HL-60/S4 (cell line): Measurements from ENCODE around the gene C19orf67.
"Not testable (repeated sequence)": the region's sequence is repeated elsewhere in the genome, so short reads cannot be mapped to it uniquely, and the experiment has no call there.

Experiments
- in situ Hi-C: fragments of 300-500 bp; cut with MboI; formaldehyde crosslinking; loops from 2 replicates; pipeline ENCODE4 v1.14.3; 2022; ENCODE audit warnings: low sequenced_read_pairs

The C19orf67 gene

GRCh38 chr19:14059093-14059480 lies 26.5 kb downstream of the C19orf67 start:
- in situ Hi-C loops, result loop anchor here (25.0 kb wide), 1 partner anchor 447 kb away; no protein-coding TSS in a partner anchor

GRCh38 chr19:14058182-14059092 lies 27.1 kb downstream of the C19orf67 start:
- in situ Hi-C loops, result loop anchor here (25.0 kb wide), 1 partner anchor 446 kb away; no protein-coding TSS in a partner anchor

GRCh38 chr19:14056741-14057356 lies 28.7 kb downstream of the C19orf67 start:
- in situ Hi-C loops, result loop anchor here (25.0 kb wide), 1 partner anchor 445 kb away; no protein-coding TSS in a partner anchor

GRCh38 chr19:14056069-14056666 lies 29.4 kb downstream of the C19orf67 start:
- in situ Hi-C loops, result loop anchor here (25.0 kb wide), 1 partner anchor 444 kb away; no protein-coding TSS in a partner anchor

GRCh38 chr19:14055396-14055795 lies 30.2 kb downstream of the C19orf67 start:
- in situ Hi-C loops, result loop anchor here (25.0 kb wide), 1 partner anchor 443 kb away; no protein-coding TSS in a partner anchor

- in situ Hi-C loops, result loop anchor here (25.0 kb wide), 1 partner anchor 442 kb away; no protein-coding TSS in a partner anchor
These were observed 30.9 kb downstream of the C19orf67 start for GRCh38 chr19:14054721-14055120.

- in situ Hi-C loops, result loop anchor here (25.0 kb wide), 1 partner anchor 442 kb away; no protein-coding TSS in a partner anchor
These were observed 31.5 kb downstream of the C19orf67 start for GRCh38 chr19:14054099-14054498.

- in situ Hi-C loops, result loop anchor here (25.0 kb wide), 1 partner anchor 441 kb away; no protein-coding TSS in a partner anchor
These were observed 32.1 kb downstream of the C19orf67 start for GRCh38 chr19:14053500-14053899.

GRCh38 chr19:14053032-14053431 lies 32.6 kb downstream of the C19orf67 start:
- in situ Hi-C loops, result loop anchor here (25.0 kb wide), 1 partner anchor 441 kb away; no protein-coding TSS in a partner anchor

- in situ Hi-C loops, result loop anchor here (25.0 kb wide), 1 partner anchor 440 kb away; no protein-coding TSS in a partner anchor
These were observed 33.1 kb downstream of the C19orf67 start for GRCh38 chr19:14052470-14052869.

- in situ Hi-C loops, result loop anchor here (25.0 kb wide), 1 partner anchor 440 kb away; no protein-coding TSS in a partner anchor
These were observed 33.6 kb downstream of the C19orf67 start for GRCh38 chr19:14051980-14052379.

- in situ Hi-C loops, result loop anchor here (25.0 kb wide), 1 partner anchor 439 kb away; no protein-coding TSS in a partner anchor
These were observed 34.6 kb downstream of the C19orf67 start for GRCh38 chr19:14050961-14051360.

- in situ Hi-C loops, result loop anchor here (25.0 kb wide), 1 partner anchor 438 kb away; no protein-coding TSS in a partner anchor
These were observed 35.1 kb downstream of the C19orf67 start for GRCh38 chr19:14050512-14050911.

- in situ Hi-C loops, result no loop called here
These were observed 37.0 kb downstream of the C19orf67 start for GRCh38 chr19:14048443-14049153.

GRCh38 chr19:14047866-14048265 lies 37.7 kb downstream of the C19orf67 start:
- in situ Hi-C loops, result not testable (repeated sequence)

- in situ Hi-C loops, result not testable (repeated sequence)
These were observed 42.6 kb downstream of the C19orf67 start for GRCh38 chr19:14042659-14043608.

GRCh38 chr19:14039181-14039580 lies 46.4 kb downstream of the C19orf67 start:
- in situ Hi-C loops, result no loop called here

- in situ Hi-C loops, result no loop called here
These were observed 49.9 kb downstream of the C19orf67 start for GRCh38 chr19:14035706-14036105.

- in situ Hi-C loops, result not testable (repeated sequence)
These were observed 50.4 kb downstream of the C19orf67 start for GRCh38 chr19:14035159-14035558.
